ENCODE measurements around the gene ZNF181. TPM values are rescaled to one million over a fixed set of nuclear protein-coding genes. Genes with fewer than 3 reads are reported as not detected.

The ZNF181 gene
- polyA plus RNA-seq, 1 of the 3 experiments (the other 2 are of a cell fraction) = 8.1 TPM

DNA sequence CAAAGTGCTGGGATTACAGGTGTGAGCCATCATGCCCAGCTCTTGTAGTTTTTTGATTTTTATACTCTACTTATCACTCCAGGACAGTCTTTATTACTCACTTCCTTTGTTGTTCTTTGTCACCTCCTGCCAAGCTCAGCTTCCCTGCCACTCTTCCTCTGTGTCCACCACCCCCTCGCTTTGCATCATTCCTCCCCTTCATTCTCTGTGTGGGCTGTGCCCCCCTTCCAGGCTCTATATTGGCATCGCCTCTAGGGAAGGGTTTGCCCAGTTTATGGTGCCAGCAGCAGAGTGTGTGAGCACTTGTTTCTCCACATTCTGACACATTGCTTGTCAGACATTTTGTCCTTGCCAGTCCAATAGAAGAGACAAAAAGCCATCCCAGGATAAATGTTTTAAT, 41.5 kb upstream of the ZNF181 start (continued):
- TF ChIP-seq, protein P1, sequence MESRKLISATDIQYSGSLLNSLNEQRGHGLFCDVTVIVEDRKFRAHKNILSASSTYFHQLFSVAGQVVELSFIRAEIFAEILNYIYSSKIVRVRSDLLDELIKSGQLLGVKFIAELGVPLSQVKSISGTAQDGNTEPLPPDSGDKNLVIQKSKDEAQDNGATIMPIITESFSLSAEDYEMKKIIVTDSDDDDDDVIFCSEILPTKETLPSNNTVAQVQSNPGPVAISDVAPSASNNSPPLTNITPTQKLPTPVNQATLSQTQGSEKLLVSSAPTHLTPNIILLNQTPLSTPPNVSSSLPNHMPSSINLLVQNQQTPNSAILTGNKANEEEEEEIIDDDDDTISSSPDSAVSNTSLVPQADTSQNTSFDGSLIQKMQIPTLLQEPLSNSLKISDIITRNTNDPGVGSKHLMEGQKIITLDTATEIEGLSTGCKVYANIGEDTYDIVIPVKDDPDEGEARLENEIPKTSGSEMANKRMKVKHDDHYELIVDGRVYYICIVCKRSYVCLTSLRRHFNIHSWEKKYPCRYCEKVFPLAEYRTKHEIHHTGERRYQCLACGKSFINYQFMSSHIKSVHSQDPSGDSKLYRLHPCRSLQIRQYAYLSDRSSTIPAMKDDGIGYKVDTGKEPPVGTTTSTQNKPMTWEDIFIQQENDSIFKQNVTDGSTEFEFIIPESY (IDR thresholded peaks at IDR 0.05; ENCODE audit: borderline replicate concordance, low read depth) = no peak
- TF ChIP-seq FOSL2 (IDR thresholded peaks at IDR 0.05; ENCODE audit: borderline replicate concordance, low read depth) (no peak), RCOR1 (IDR thresholded peaks at IDR 0.05; ENCODE audit: low read length) (no peak), SMC3 (IDR thresholded peaks at IDR 0.05; ENCODE audit: low read depth, low read length) (no peak), MXI1 (IDR thresholded peaks at IDR 0.05; ENCODE audit: low read depth, low read length) (no peak)
- TF ChIP-seq, protein P2, sequence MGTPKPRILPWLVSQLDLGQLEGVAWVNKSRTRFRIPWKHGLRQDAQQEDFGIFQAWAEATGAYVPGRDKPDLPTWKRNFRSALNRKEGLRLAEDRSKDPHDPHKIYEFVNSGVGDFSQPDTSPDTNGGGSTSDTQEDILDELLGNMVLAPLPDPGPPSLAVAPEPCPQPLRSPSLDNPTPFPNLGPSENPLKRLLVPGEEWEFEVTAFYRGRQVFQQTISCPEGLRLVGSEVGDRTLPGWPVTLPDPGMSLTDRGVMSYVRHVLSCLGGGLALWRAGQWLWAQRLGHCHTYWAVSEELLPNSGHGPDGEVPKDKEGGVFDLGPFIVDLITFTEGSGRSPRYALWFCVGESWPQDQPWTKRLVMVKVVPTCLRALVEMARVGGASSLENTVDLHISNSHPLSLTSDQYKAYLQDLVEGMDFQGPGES (IDR thresholded peaks at IDR 0.05; ENCODE audit: low read depth, low read length) = no peak

DNA sequence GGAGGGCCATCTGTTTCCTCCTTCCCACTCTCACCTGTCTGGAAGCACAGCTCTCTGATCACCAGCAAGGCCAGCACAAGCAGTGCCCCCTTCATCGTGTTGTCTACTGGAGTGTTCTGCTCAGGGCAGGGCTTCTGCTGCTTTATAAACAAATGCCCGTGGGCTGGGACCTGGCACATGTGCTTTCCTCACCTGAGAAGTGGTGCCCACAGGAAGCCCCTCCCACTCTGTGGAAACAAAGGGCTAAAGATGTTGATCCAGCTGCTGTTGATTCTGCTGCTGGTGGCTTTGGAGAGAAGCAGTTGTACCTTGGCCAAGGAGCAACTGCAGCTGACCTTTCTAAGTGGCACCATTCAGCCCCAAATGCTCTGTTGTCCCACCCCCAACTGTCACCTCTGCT, 26.4 kb upstream of the ZNF181 start:
- no peak for TF ChIP-seq FOXJ3 (CRISPR knock-in tag; IDR thresholded peaks at IDR 0.05)
- no peak for TF ChIP-seq FOXM1 (IDR thresholded peaks at IDR 0.05; ENCODE audit: low read depth)
- TF ChIP-seq MEF2A (IDR thresholded peaks at IDR 0.05; ENCODE audit: borderline replicate concordance, low read depth) = no peak
- no peak for TF ChIP-seq FOSL2 (IDR thresholded peaks at IDR 0.05; ENCODE audit: borderline replicate concordance, low read depth)
- TF ChIP-seq EP300 (IDR thresholded peaks at IDR 0.05; ENCODE audit: borderline replicate concordance in 1 of 2, low read depth in 1 of 2, low read length in 1 of 2) = no peak
- no peak for TF ChIP-seq TEAD4 (IDR thresholded peaks at IDR 0.05; ENCODE audit: borderline replicate concordance, insufficient read depth)
- no peak for TF ChIP-seq SIN3A (IDR thresholded peaks at IDR 0.05; ENCODE audit: borderline replicate concordance, low read depth, low read length)
- no peak for TF ChIP-seq NFIC (IDR thresholded peaks at IDR 0.05; ENCODE audit: borderline replicate concordance)
- TF ChIP-seq, protein P3, sequence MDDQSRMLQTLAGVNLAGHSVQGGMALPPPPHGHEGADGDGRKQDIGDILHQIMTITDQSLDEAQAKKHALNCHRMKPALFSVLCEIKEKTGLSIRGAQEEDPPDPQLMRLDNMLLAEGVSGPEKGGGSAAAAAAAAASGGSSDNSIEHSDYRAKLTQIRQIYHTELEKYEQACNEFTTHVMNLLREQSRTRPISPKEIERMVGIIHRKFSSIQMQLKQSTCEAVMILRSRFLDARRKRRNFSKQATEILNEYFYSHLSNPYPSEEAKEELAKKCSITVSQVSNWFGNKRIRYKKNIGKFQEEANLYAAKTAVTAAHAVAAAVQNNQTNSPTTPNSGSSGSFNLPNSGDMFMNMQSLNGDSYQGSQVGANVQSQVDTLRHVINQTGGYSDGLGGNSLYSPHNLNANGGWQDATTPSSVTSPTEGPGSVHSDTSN (IDR thresholded peaks at IDR 0.05) = no peak
- TF ChIP-seq RCOR1 (IDR thresholded peaks at IDR 0.05; ENCODE audit: low read length) = no peak

More for the DNA sequence above, 26.4 kb upstream of the ZNF181 start:
- Histone ChIP-seq H3K9ac (no peak overlapping the region), H2AFZ (ENCODE audit: low read depth) (no peak overlapping the region), H3K4me1 (ENCODE audit: control insufficient read depth in 1 of 2, insufficient read depth in 2 of 2, low read depth in 1 of 2, low read length in 1 of 2) (no peaks in the 10 kb centered on the region), H3K4me2 (no peak overlapping the region), H3K9me2 (no peaks in the 10 kb centered on the region), H3F3A (replicated peaks; ENCODE audit: insufficient read depth) (no peaks in the 10 kb centered on the region), H3K36me3 (replicated peaks in 1 of 2; ENCODE audit: control insufficient read depth in 1 of 2, insufficient read depth in 2 of 2, low read length in 1 of 2) (no peaks in the 10 kb centered on the region), H3K27ac (ENCODE audit: low read depth in 2 of 2, low read length in 1 of 2) (no peak overlapping the region), H4K20me1 (ENCODE audit: insufficient read depth) (no peaks in the 10 kb centered on the region), H3K9me3 (no peaks in the 10 kb centered on the region; the same call in 1 of the 2 replicates), H3K79me2 (ENCODE audit: insufficient read depth) (no peaks in the 10 kb centered on the region), H3K4me3 (ENCODE audit: low read depth in 2 of 2, low read length in 1 of 2) (no peak overlapping the region), H3K27me3 (ENCODE audit: insufficient read depth) (no peaks in the 10 kb centered on the region)
- POLR2A ChIA-PET = interaction anchor here (0.6 kb wide), 1 partner anchor 29 kb away, joined by 3 read pairs; no protein-coding TSS in a partner anchor
- WGBS (ENCODE audit: low lambda C conversion rate) = 10% methylated on average over 2 of the region's 2 CpGs
- DNase-seq = no peak
- CTCF ChIA-PET = interaction anchor here (7.1 kb wide), 1 partner anchor 69 kb away, joined by 73 read pairs; no protein-coding TSS in a partner anchor
